ENCODE results near the gene PTPN9.
"Not testable (repeated sequence)": the region's sequence is repeated elsewhere in the genome, so short reads cannot be mapped to it uniquely, and the experiment has no call there.

PTPN9 gene

GRCh38 chr15:75551091-75551490 lies 28.0 kb downstream of the PTPN9 start:
- Histone ChIP-seq H3K36me3 (ENCODE audit: control insufficient read depth, insufficient read depth, low read length) (peaks cover 21% of the 10 kb centered on the region), H3K9me3 (ENCODE audit: control insufficient read depth, low read length) (no peaks in the 10 kb centered on the region), H3K27ac (ENCODE audit: low read depth, low read length, severe bottlenecking) (no peak overlapping the region), H3K4me3 (ENCODE audit: extremely low read depth, insufficient read depth, low read length, poor library complexity, severe bottlenecking) (no peak overlapping the region), H3K4me1 (ENCODE audit: control insufficient read depth, insufficient read depth, low read length, poor library complexity, severe bottlenecking) (no peaks in the 10 kb centered on the region)
- WGBS, 2 experiments (ENCODE audit: insufficient coverage in 2 of 2), result 87 to 97% methylated on average over 3 of the region's 4 CpGs

- Histone ChIP-seq H3K4me1 (ENCODE audit: control insufficient read depth, insufficient read depth, low read length, poor library complexity, severe bottlenecking) (no peaks in the 10 kb centered on the region), H3K4me3 (ENCODE audit: extremely low read depth, insufficient read depth, low read length, poor library complexity, severe bottlenecking) (no peak overlapping the region), H3K9me3 (ENCODE audit: control insufficient read depth, low read length) (no peaks in the 10 kb centered on the region), H3K36me3 (ENCODE audit: control insufficient read depth, insufficient read depth, low read length) (peaks cover 13% of the 10 kb centered on the region), H3K27ac (ENCODE audit: low read depth, low read length, severe bottlenecking) (no peak overlapping the region)
- WGBS, 2 experiments (ENCODE audit: insufficient coverage in 2 of 2), result 83% methylated on average over 1 of the region's 1 CpG; no CpG with 5 or more reads in 1 of the 2 experiments
Measured at GRCh38 chr15:75545064-75545463, 34.1 kb downstream of the PTPN9 start.

- Histone ChIP-seq H3K4me1 (ENCODE audit: control insufficient read depth, insufficient read depth, low read length, poor library complexity, severe bottlenecking) (no peaks in the 10 kb centered on the region), H3K9me3 (ENCODE audit: control insufficient read depth, low read length) (no peaks in the 10 kb centered on the region), H3K36me3 (ENCODE audit: control insufficient read depth, insufficient read depth, low read length) (peaks cover 10% of the 10 kb centered on the region), H3K4me3 (ENCODE audit: extremely low read depth, insufficient read depth, low read length, poor library complexity, severe bottlenecking) (no peak overlapping the region), H3K27ac (ENCODE audit: low read depth, low read length, severe bottlenecking) (no peak overlapping the region)
- no CpG with 5 or more reads among the region's 2 CpGs for WGBS, 2 experiments (ENCODE audit: insufficient coverage in 2 of 2)
Measured at GRCh38 chr15:75544359-75544758, 34.8 kb downstream of the PTPN9 start.

GRCh38 chr15:75542949-75543545 lies 36.1 kb downstream of the PTPN9 start:
- WGBS, 2 experiments (ENCODE audit: insufficient coverage in 2 of 2), result 82 to 91% methylated on average over 3 of the region's 6 CpGs
- H3K4me3 ChIP-seq (ENCODE audit: extremely low read depth, insufficient read depth, low read length, poor library complexity, severe bottlenecking); H3K9me3 ChIP-seq (ENCODE audit: control insufficient read depth, low read length); H3K27ac ChIP-seq (ENCODE audit: low read depth, low read length, severe bottlenecking); H3K4me1 ChIP-seq (ENCODE audit: control insufficient read depth, insufficient read depth, low read length, poor library complexity, severe bottlenecking); H3K36me3 ChIP-seq (ENCODE audit: control insufficient read depth, insufficient read depth, low read length): not testable (repeated sequence)

- peak overlapping the region; percentile 25 for H3K27ac ChIP-seq (ENCODE audit: low read depth, low read length, severe bottlenecking)
- H3K9me3 ChIP-seq (ENCODE audit: control insufficient read depth, low read length), result no peaks in the 10 kb centered on the region
- no peak overlapping the region for H3K4me3 ChIP-seq (ENCODE audit: extremely low read depth, insufficient read depth, low read length, poor library complexity, severe bottlenecking)
- WGBS, 2 experiments (ENCODE audit: insufficient coverage in 2 of 2), result 91 to 100% methylated on average over 1 to 2 of the region's 2 CpGs
- H3K4me1 ChIP-seq (ENCODE audit: control insufficient read depth, insufficient read depth, low read length, poor library complexity, severe bottlenecking), result no peaks in the 10 kb centered on the region
- H3K36me3 ChIP-seq (ENCODE audit: control insufficient read depth, insufficient read depth, low read length), result peaks cover 8% of the 10 kb centered on the region
Measured at GRCh38 chr15:75542386-75542797, 36.7 kb downstream of the PTPN9 start.

GRCh38 chr15:75538376-75538775 lies 40.7 kb downstream of the PTPN9 start:
- peaks cover 5% of the 10 kb centered on the region for H3K4me1 ChIP-seq (ENCODE audit: control insufficient read depth, insufficient read depth, low read length, poor library complexity, severe bottlenecking)
- WGBS, 2 experiments (ENCODE audit: insufficient coverage in 2 of 2), result 91 to 96% methylated on average over 6 of the region's 7 CpGs
- H3K36me3 ChIP-seq (ENCODE audit: control insufficient read depth, insufficient read depth, low read length), result peaks cover 4% of the 10 kb centered on the region
- no peak overlapping the region for H3K27ac ChIP-seq (ENCODE audit: low read depth, low read length, severe bottlenecking)
- H3K4me3 ChIP-seq (ENCODE audit: extremely low read depth, insufficient read depth, low read length, poor library complexity, severe bottlenecking), result no peak overlapping the region
- H3K9me3 ChIP-seq (ENCODE audit: control insufficient read depth, low read length), result no peaks in the 10 kb centered on the region

GRCh38 chr15:75533945-75534344 lies 45.2 kb downstream of the PTPN9 start:
- H3K27ac ChIP-seq (ENCODE audit: low read depth, low read length, severe bottlenecking), result no peak overlapping the region
- H3K4me1 ChIP-seq (ENCODE audit: control insufficient read depth, insufficient read depth, low read length, poor library complexity, severe bottlenecking), result peaks cover 9% of the 10 kb centered on the region
- H3K4me3 ChIP-seq (ENCODE audit: extremely low read depth, insufficient read depth, low read length, poor library complexity, severe bottlenecking), result no peak overlapping the region
- H3K9me3 ChIP-seq (ENCODE audit: control insufficient read depth, low read length), result no peaks in the 10 kb centered on the region
- H3K36me3 ChIP-seq (ENCODE audit: control insufficient read depth, insufficient read depth, low read length), result peaks cover 8% of the 10 kb centered on the region
- WGBS, 2 experiments (ENCODE audit: insufficient coverage in 2 of 2), result no CpG with 5 or more reads among the region's 1 CpG

GRCh38 chr15:75532413-75533250 lies 46.5 kb downstream of the PTPN9 start:
- H3K9me3 ChIP-seq (ENCODE audit: control insufficient read depth, low read length), result no peaks in the 10 kb centered on the region
- peaks cover 17% of the 10 kb centered on the region for H3K36me3 ChIP-seq (ENCODE audit: control insufficient read depth, insufficient read depth, low read length)
- WGBS, 2 experiments (ENCODE audit: insufficient coverage in 2 of 2), result 100% methylated on average over 1 of the region's 1 CpG; no CpG with 5 or more reads in 1 of the 2 experiments
- H3K4me3 ChIP-seq (ENCODE audit: extremely low read depth, insufficient read depth, low read length, poor library complexity, severe bottlenecking), result no peak overlapping the region
- H3K4me1 ChIP-seq (ENCODE audit: control insufficient read depth, insufficient read depth, low read length, poor library complexity, severe bottlenecking), result peaks cover 9% of the 10 kb centered on the region
- H3K27ac ChIP-seq (ENCODE audit: low read depth, low read length, severe bottlenecking), result peak overlapping the region; percentile 12

- WGBS, 2 experiments (ENCODE audit: insufficient coverage in 2 of 2), result 82 to 86% methylated on average over 2 to 3 of the region's 3 CpGs
- H3K4me3 ChIP-seq (ENCODE audit: extremely low read depth, insufficient read depth, low read length, poor library complexity, severe bottlenecking), result no peak overlapping the region
Measured at GRCh38 chr15:75531041-75531450, 48.1 kb downstream of the PTPN9 start.

GRCh38 chr15:75530169-75530568 lies 48.9 kb downstream of the PTPN9 start:
- no CpG with 5 or more reads among the region's 4 CpGs for WGBS, 2 experiments (ENCODE audit: insufficient coverage in 2 of 2)

More at GRCh38 chr15:75531041-75531450, 48.1 kb downstream of the PTPN9 start:
- Histone ChIP-seq H3K36me3 (ENCODE audit: control insufficient read depth, insufficient read depth, low read length) (peaks cover 30% of the 10 kb centered on the region), H3K9me3 (ENCODE audit: control insufficient read depth, low read length) (no peaks in the 10 kb centered on the region), H3K27ac (ENCODE audit: low read depth, low read length, severe bottlenecking) (peak overlapping the region; percentile 72), H3K4me1 (ENCODE audit: control insufficient read depth, insufficient read depth, low read length, poor library complexity, severe bottlenecking) (peaks cover 9% of the 10 kb centered on the region)

GRCh38 chr15:75525756-75526155 lies 53.4 kb downstream of the PTPN9 start:
- 91 to 93% methylated on average over 1 to 2 of the region's 3 CpGs for WGBS, 2 experiments (ENCODE audit: insufficient coverage in 2 of 2)
- H3K4me1 ChIP-seq (ENCODE audit: control insufficient read depth, insufficient read depth, low read length, poor library complexity, severe bottlenecking); H3K4me3 ChIP-seq (ENCODE audit: extremely low read depth, insufficient read depth, low read length, poor library complexity, severe bottlenecking); H3K9me3 ChIP-seq (ENCODE audit: control insufficient read depth, low read length); H3K27ac ChIP-seq (ENCODE audit: low read depth, low read length, severe bottlenecking): not testable (repeated sequence)
- peaks cover 79% of the 10 kb centered on the region for H3K36me3 ChIP-seq (ENCODE audit: control insufficient read depth, insufficient read depth, low read length)

More at GRCh38 chr15:75530169-75530568, 48.9 kb downstream of the PTPN9 start:
- Histone ChIP-seq H3K27ac (ENCODE audit: low read depth, low read length, severe bottlenecking) (no peak overlapping the region), H3K36me3 (ENCODE audit: control insufficient read depth, insufficient read depth, low read length) (peaks cover 37% of the 10 kb centered on the region), H3K9me3 (ENCODE audit: control insufficient read depth, low read length) (no peaks in the 10 kb centered on the region), H3K4me3 (ENCODE audit: extremely low read depth, insufficient read depth, low read length, poor library complexity, severe bottlenecking) (no peak overlapping the region), H3K4me1 (ENCODE audit: control insufficient read depth, insufficient read depth, low read length, poor library complexity, severe bottlenecking) (peaks cover 12% of the 10 kb centered on the region)
